Activated T-cell treated with anti-CD3 and anti-CD28 coated beads, Interleukin-2, amount 50 U/mL, for 48 hours (primary cell): ENCODE results near the gene CAMSAP1.

Source experiments
- DNase-seq, 2 experiments: peaks; one replicate each; pipeline ENCODE4 v3.0.0-alpha.2; 2020

Gene CAMSAP1

GRCh38 chr9:135827301-135827700, 80.0 kb downstream of the CAMSAP1 start:
- DNase-seq, result no peak

GRCh38 chr9:135826188-135826545, 81.2 kb downstream of the CAMSAP1 start:
- no peak for DNase-seq

GRCh38 chr9:135825435-135826187, 81.7 kb downstream of the CAMSAP1 start:
- DNase-seq, result no peak

- DNase-seq, result no peak
Observed at GRCh38 chr9:135823036-135823435, 84.3 kb downstream of the CAMSAP1 start.

GRCh38 chr9:135822374-135822755, 85.0 kb downstream of the CAMSAP1 start:
- no peak for DNase-seq

GRCh38 chr9:135821733-135822373, 85.5 kb downstream of the CAMSAP1 start:
- peak in 1 of 2 experiments; percentile 5 for DNase-seq

- peak in 1 of 2 experiments; percentile 7 for DNase-seq
Observed at GRCh38 chr9:135821116-135821515, 86.2 kb downstream of the CAMSAP1 start.

- DNase-seq, result no peak
Observed at GRCh38 chr9:135820661-135821060, 86.7 kb downstream of the CAMSAP1 start.

- no peak for DNase-seq
Observed at GRCh38 chr9:135819905-135820304, 87.4 kb downstream of the CAMSAP1 start.

- no peak for DNase-seq
Observed at GRCh38 chr9:135818718-135819475, 88.4 kb downstream of the CAMSAP1 start.

GRCh38 chr9:135817951-135818717, 89.2 kb downstream of the CAMSAP1 start:
- no peak for DNase-seq

- DNase-seq, result no peak
Observed at GRCh38 chr9:135816651-135816970, 90.7 kb downstream of the CAMSAP1 start.

GRCh38 chr9:135815830-135816650, 91.3 kb downstream of the CAMSAP1 start:
- DNase-seq, result no peak

GRCh38 chr9:135815413-135815812, 91.9 kb downstream of the CAMSAP1 start:
- DNase-seq, result no peak

GRCh38 chr9:135814421-135815095, 92.8 kb downstream of the CAMSAP1 start:
- no peak for DNase-seq

GRCh38 chr9:135813671-135814290, 93.6 kb downstream of the CAMSAP1 start:
- DNase-seq, result no peak

GRCh38 chr9:135812961-135813360, 94.4 kb downstream of the CAMSAP1 start:
- DNase-seq, result no peak

- no peak for DNase-seq
Observed at GRCh38 chr9:135811801-135812200, 95.5 kb downstream of the CAMSAP1 start.

- no peak for DNase-seq
Observed at GRCh38 chr9:135810806-135811575, 96.4 kb downstream of the CAMSAP1 start.

GRCh38 chr9:135809166-135809565, 98.2 kb downstream of the CAMSAP1 start:
- DNase-seq, result no peak
